AG08395 (cell line): ENCODE measurements around the gene FAAP24.
"Not testable (repeated sequence)": the region's sequence is repeated elsewhere in the genome, so short reads cannot be mapped to it uniquely, and the experiment has no call there.

Experiments used
- DNase-seq: peaks from one replicate; pipeline ENCODE4 v3.0.0; 2012; ENCODE audit warnings: mixed read lengths, low spot score

Gene FAAP24, protein sequence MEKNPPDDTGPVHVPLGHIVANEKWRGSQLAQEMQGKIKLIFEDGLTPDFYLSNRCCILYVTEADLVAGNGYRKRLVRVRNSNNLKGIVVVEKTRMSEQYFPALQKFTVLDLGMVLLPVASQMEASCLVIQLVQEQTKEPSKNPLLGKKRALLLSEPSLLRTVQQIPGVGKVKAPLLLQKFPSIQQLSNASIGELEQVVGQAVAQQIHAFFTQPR

DNA sequence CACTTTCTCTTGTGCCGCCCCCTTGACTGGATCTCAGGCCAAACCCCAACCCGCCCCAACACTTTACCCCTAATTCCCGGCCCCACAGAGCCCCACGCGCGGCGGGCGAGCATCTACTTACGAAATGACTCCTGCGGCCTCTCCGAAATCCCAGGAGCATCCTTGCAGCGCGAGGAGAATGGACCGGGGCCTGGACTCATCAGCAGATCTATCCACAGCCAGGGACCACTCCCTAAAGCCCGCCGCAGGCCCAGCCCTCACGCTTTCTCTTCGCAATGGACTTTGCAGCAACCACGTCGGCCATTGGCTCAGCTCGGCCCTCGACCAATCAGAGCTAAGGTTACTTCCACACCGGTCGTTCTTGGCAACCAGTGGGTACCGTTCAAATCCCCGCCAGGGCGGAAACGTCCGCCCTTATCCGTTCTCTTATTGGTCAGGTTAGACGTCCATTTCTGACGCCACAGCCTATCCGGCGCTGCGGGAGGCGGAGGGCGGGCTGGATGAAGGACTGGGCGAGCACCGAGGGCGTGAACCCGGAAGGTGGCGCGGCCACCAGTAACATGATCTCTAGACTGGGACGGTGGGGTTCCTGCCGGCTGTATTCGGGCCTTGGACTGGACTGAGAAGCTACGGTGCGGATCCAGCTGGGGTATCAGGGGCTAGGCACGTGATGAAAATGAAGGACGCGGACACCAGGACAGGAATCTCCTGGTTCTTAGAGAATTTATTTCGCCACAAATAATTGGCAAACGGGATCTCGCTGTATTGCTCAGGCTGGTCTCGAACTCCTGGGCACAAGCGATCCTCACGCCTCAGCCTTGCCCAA is at the start of gene FAAP24, which contains the start of gene CEP89:
Gene FAAP24, plus strand, starts transcription at position 528 of the 826 bp plus-strand sequence. CDS start 955 bp downstream, outside the sequence.
Gene CEP89, minus strand, starts transcription at position 244 of the 826 bp plus-strand sequence. Its CDS starts 84 bp downstream, at position 160.
- DNase-seq, result peak; percentile 100

DNA sequence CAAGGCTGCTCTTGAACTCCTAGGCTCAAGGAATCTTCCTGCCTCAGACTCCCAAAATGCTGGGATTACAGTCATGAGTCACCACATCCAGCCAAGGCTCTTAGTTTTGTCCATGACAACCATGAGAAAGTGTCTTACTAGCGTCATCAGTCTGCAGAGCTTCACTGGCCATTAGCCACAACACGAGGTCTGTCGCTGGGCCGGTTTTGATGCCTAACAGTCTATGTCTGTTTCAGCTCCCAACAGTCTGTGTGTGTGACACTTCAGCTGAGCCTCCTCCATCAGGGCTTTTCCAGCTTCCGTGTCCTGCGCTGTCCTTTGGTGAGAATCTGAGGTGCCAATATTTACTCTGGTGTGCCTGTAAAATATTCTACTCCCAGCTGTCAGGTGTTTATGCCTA is 47.8 kb upstream of the FAAP24 start:
- DNase-seq, result no peak

DNA sequence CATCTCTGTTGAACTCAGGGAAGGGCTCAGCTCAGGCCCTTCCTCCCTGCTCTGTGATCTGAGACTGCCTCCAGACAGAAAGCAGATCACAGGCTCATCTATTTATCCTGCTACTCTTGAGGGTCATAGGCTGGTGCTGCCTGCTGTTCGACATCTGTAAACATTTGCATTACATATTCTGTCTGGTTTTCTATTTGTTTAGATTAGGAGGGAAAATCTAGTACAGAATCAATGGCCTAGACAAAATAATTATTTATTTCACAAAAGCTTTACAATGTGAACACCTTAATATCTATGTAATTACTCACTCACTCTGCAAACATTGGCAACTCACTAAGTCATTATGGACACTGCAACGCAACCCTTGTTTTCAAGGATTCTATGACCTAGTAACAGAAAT is 43.2 kb upstream of the FAAP24 start:
- no peak for DNase-seq

DNA sequence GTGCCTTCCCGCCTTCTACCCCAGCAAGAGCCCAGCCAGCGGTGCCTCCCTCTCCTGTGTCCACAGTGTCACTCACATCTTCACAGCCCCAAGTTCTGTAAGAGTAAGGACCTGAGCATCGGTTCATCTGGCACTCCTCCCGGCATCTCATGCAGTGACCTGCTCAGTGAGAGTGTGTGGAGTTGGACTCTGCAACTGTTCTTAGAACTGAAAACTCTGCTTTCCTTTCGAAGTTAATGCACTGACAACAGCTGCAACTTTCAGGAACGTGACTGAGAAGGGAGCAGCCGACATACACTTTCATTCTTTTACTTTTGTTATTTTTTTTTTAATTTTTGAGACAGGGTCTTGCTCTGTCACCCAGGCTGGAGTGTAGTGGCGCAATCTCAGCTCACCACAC is 41.5 kb upstream of the FAAP24 start:
- DNase-seq, result no peak

DNA sequence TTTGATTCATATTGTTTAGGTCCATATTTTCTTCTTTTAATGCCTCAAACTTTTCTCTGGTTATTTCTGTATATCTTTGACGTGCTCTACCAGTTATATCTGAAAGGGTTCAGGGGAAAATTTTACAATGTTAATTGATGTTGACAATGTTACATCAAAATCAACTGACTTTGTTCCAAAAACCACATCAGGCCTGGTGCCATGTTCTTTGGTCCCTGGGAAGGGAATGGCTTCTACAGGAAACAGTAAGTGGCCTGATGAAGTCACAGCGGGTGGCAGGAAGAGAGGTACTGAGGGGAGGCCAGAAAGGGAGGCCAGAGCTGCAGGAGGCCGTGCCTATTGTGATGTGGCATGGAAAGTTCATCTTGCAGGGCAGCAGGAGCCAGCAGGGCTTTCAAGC is 38.5 kb upstream of the FAAP24 start:
- DNase-seq, result no peak

DNA sequence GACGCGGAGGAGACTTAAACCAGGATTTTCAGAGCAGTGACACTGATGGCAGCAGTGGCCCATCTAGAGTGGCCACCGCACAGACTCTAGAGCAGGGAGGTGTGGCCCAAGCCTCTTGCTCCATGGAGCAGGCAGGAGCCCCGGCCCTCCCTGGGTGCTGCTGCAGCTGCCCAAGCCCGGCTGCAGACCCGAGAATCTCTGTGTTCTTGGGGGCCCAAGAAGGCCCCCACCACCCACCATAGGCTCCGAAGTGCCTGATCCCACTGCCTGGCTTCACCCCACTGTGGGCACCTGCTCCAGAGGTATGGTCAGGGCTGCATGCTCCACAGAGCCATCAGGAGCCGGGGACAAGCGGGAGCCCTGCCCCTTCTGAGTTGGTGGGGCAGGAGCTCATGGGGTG is 36.4 kb upstream of the FAAP24 start:
- no peak for DNase-seq

DNA sequence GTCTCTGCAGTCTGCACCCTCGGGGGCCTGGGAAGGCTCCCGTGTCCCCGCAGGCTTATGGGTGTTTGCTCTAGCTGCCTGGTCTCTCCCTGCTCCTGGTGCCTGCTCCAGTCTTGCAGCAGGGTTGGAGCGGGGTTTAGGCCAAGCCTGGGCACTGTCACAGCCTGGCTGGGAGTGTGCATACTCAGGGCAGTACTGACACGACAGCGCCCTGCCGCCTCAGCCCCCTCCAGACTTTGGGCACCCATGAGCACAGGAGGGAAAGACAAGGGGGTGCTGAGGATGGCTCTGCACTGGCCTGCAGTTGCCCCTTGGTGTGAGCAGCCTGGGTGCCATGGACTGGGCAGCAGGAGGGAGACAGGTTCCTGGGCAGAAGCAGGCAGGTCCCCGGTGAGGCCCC is 36.0 kb upstream of the FAAP24 start:
- DNase-seq, result no peak

DNA sequence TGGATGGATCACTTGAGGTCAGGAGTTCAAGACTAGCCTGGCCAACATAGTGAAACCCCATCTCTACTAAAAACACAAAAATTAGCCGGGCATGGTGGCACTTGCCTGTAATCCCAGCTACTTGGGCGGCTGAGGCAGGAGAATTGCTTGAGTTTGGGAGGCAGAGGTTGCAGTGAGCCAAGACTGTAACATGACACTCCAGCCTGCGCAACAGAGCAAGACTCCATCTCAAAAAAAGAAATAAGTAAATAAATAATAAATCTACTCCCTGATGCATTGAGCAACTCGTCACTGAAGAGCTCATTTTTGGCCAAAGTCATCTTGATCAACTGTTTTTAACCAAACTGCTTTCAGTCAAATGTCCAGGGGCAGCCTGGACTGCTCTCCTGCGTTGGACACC is 30.8 kb upstream of the FAAP24 start:
- DNase-seq, result not testable (repeated sequence)

DNA sequence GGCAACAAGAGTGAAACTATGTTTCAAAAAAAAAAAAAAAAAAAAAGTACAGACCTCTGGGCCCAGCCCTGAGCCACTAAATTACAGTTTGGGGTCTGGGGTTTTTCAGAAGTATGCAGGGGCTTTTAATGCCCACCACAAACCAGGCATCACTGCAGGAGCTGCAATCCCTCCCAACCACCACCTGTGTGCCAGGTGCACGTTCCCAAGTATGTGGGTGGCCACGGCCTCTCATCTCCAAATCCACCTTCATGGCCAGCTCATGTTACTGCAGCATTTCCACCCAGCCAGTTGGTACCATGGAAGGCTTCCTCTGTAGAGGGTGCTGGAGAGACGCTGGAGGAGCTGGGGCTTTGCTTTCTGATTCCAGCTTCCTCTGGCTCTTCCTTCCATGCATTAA is 26.8 kb upstream of the FAAP24 start:
- DNase-seq, result no peak

DNA sequence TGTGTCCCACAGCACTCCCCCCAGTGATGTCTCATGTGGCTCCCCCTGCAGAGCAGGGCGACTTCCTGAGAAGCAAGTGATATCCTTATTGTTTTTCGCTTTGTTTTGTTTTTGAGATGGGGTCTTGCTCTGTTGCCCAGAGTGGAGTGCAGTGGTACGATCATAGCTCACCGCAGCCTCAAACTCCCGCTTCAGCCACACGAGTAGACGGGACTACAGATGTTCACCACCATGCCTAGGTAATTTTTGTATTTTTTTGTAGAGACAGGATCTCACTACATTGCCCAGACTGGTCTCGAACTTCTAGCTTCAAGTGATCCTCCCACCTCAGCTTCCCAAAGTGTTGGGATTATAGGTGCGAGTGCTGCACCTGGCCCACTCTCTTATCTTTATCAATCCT is 5.3 kb upstream of the FAAP24 start:
- DNase-seq, result no peak

DNA sequence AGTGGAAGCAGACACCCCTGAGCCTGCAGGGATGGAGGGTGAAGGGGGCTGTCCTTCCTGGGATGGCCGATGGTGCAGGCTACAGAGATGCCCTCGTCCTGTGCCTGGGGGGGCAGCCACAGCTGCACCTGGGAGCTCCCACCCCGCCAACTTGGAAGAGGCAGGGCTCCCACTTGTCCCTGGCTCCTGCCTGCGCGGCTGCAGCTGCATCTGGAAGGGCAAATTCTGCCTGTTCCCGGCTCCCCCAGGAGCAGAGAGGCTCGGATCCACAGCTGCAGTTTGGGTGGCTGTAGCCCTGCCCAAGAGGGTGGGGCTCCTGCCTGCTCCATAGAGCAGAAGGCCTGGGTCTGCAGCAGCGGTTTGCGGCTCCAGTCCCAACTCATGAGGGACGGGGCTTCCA is 2.5 kb upstream of the FAAP24 start:
- DNase-seq, result no peak

DNA sequence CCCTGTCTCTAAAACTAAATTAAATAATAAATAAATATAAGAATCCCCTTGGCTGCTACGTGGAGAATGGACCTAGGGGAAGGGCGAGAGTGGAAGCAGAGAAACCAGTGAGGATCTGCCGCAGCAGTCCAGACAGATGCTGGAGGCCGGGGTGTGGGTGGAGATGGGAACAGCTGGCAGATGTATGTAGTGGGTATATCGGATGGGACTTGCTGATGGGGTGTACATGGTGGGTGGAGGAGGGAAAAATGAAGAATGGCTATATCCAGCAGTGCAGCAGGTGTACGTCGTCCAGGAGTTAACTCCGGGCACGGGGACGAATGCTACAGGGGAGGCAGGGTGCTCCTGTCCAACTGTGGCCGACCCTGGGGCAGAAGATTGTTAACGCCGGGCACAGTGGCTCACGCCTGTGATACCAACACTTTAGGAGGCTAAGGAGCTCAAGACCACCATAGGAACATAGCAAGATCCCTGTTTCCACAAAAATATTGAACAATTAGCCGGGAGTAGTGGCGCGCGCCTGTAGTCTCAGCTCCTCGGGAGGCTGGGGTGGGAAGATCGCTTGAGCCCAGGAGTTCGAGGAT is 938 bp upstream of the FAAP24 start:
- peak; percentile 8 for DNase-seq

DNA sequence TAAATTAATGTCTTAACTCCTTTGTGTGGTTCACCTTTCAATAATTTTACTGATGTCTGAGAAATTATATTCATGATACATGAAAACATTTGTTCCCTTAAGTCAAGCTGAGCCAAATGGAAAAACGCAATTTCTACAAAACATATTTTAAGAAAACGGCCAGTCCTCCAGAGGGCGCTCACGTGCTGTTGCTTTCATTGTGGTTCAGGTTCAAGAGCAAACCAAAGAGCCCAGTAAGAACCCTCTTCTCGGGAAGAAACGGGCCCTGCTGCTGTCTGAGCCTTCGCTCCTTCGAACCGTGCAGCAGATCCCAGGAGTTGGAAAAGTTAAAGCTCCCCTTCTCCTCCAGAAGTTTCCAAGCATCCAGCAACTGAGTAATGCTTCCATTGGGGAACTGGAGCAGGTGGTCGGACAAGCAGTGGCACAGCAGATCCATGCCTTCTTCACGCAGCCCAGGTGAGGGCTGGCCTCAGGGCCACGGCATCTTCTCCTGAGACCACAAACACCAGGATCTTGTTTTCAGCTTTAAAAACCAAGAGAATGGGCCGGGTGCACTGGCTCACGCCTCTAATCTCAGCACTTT is 4.3 kb downstream of the FAAP24 start:
- DNase-seq, result peak; percentile 72

DNA sequence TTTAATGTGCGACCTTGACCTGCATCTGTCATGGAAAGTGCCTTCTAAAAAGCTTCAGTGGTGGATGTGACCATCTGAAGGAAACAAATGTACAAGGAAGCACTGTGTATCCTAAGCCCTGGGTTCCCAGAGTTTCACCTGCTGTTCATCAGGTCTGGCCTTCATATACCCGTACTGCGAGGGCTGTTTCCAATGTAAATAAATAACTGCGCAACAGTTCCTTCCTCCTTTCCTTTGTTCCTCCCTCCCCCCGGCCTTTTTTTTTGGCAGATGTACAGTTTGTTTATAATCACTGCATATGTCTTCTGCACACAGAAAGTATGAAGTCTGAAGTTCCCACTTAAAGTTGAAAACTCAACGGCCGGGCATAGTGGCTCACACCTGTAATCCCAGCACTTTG is 5.2 kb downstream of the FAAP24 start:
- no peak for DNase-seq

DNA sequence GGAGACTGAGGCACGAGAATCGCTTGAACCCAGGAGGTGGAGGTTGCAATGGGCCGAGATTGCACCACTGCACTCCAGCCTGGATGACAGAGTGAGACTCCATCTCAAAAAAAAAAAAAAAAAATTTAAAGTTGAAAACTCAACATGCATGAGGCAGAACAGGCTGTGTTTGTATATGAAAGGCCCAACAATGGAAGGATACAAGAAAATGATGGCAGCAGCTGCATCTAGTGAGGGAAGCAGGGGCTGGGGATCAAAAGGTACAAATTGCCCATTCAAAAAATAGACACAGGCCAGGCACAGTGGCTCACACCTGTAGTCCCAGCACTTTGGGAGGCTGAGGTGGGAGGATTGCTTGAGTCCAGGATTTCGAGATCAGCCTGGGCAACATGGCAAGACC is 5.8 kb downstream of the FAAP24 start:
- not testable (repeated sequence) for DNase-seq

DNA sequence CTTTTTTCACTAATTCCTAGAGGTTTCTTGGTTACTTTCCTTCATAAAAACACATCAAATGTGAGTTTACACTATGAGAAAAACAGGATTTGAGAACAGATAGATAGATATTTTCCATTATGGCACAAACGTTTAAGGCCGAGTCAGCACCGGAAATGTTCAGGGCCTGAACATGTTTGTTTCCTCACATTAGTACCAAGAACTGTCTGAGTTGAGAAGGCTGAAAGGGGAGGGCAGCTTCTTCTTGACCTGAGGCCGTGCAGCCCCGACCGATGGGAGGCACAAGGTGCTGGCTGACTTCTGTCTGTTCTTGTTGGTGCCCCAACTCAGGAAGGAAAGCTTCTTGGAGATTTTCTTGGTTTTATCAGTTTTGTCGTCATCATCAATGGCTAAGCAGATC is 7.8 kb downstream of the FAAP24 start:
- not testable (repeated sequence) for DNase-seq

DNA sequence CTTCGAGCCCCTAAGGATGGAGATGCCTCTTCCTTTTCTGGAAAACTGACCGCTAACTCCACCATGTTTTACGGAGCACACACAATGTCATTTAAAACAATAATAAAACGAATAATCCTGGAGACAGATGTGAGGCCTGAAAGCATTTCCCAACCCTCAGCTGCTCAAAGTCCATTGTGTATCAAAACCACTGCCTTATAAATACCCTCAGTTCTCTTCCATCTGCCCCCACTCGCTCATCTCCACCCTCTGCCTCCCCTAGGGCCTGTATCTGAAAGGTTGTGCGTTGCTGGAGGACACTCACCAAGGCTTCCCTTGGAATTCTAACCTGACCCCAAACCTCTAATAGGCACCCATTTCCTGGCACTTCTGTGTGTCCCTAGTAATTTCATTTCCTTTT is 10.4 kb downstream of the FAAP24 start:
- DNase-seq, result not testable (repeated sequence)

DNA sequence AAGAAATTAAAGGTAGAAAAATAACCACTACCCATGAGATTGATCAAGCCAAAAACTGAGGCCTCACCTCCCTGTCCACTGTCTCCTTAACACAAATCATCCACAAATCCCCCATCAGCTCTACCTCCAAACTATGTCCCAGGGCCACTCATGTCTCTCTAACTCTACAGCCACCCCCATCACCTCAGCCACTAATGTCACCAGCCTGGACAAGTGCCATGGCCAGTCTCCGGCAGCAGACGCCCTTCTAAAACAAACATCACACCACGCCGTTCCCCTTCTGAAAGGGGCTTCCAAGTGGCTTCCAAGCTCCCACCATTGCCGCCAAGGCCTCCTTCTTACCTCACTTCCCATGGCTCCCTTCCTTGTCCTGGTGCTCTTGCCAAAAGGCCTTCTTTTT is 16.2 kb downstream of the FAAP24 start:
- DNase-seq, result not testable (repeated sequence)

DNA sequence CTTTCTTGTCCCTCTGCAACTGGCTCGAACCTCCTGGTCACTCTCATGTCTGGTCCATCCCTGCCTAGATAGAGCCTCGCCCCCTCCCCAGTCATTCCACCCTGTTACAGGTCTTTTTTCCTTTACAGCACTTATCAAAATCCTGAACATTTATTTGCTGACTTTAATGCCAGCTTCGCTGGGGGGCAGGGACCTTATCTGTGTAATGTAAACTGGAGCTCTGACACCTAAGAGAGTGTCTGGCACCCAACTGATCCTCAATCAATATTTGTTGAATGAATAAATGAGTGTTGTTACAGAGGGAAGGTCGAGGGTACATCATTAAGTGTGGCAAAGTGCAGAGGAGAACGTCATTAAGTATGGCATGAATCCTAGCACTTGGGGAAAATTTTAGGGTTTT is 16.7 kb downstream of the FAAP24 start:
- no peak for DNase-seq

DNA sequence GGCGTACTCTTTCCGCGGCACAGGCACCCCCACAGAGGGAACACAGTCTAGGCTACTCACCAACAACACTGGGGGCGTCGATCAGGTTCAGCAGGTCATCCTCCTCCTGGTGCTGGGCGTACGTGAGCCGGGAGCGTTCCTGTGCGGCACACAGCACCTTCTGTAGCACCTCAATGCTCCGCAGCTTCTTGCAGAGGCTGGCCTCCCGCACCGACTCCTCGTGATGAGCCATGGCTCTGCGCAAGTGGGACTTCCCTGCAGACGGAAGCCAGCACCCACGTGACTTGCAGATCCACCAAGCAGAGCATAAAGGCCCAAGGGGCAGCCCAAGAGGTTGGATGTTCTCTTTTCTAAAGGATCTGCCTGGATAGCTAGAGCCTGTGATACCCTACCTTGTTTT is 23.9 kb downstream of the FAAP24 start:
- DNase-seq, result not testable (repeated sequence)

DNA sequence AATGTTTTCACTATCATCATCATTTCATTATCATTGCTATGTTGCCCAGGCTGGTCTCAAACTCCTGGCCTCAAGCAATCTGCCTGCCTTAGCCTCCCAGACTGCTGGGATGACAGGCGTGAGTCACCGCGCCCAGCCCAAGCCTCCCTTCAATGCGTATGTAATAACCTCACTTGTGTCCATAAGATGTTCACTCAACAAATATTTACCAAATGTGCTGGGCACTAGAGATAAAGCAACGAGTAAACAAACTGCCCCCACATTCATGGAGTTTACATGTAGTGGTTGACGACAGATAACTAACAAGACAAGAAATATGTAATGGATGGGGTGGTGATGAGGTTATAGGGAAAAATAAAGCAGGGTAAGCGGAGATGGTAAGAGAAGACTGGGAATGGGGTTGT is 25.0 kb downstream of the FAAP24 start:
- not testable (repeated sequence) for DNase-seq

DNA sequence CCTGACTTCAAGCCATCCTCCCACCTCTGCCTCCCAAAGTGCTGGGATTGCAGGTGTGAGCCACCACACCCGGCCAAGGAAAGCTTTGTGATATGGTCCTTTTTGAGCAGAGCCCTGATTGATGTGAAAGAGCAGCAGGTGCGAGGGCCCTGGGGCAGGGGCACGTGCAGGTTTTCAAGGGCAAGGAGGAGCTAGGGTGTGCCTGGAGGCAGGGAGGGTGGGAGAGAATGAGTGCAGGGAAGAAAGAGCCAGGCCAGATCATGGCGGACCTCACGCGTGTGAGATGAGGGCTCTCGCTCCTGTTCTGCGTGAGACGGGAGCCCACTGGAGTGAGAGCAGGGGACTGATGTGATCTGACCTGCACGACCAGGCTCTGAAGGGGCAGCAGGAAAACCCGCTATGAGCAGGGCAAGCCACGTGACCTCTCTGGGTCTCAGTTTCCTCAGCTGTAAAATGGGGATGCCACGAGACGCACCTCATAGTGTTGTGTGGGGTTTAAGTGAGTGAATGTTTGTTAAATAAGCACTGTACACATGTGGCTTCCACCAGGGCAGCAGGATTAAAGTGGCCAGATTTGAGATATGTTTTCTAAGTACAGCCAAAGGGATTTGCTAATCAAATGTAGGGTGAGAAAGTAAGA is 25.8 kb downstream of the FAAP24 start:
- DNase-seq, result no peak
